IPS DF 4.7 (cell line): ENCODE measurements around the gene CAPN10.

Experiments
- DNase-seq: peaks from one replicate; pipeline ENCODE4 v3.0.0-alpha.2; 2013; ENCODE audit warnings: low spot score; ENCODE audit errors: extremely low read depth

CAPN10 gene

DNA sequence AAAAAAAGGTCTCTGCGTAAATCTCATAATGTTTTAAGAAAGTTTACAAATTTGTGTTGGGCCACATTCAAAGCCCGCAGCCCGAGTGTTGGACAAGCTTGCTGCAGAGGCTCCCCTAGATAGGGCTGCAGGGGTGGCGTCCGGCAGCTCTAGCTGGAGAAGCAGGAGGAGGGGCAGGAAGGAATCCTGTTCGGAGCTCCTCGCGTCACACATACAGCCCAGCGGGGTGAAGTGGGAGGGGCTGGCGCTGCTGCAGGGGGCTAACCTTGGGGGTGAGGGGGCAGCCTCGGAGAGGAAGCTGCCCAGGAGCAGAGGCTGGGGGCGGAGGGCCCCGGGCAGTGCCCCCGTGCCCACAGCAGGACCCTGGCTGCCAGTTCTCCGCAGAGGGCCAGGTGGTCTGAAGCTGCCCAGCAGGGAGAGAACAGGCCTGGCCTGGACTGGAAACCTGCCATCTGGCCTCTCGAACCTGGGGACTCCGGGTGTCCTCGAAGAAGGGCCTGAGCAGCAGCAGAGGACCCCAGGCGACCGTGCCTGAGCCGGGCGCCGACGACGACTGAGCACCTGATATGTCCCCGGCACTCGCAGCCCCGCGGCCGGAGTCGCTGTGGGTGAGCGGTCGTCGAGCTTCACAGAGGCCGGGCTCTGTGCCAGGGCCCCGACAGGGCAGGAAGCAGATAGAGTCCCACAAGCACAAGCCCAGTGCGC, 36.1 kb downstream of the CAPN10 start:
- DNase-seq, result no peak

DNA sequence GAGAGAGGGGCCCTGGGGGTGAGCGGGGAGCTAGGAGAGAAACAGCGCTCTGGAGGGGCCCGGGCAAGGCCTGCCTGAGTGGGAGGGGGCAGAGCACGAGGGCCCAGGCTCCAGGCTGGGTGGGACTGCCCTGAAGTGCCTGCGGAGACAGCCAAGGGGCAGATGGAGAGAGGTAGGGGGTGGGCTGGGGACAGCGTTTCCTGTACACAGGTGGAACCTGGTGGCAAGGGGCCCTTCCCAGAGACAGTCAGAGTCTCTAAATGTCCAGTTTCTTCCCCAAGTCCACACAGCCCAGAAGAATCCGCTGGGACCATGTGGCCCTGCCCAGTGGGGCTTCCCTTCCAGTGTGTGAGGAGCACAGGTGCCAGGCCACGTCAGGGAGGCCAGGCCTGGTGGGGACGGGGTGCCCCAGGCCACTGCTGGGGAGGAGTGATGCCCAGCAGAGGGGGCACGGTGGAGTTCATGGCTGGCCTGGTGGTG, 37.0 kb downstream of the CAPN10 start:
- no peak for DNase-seq

- no peak for DNase-seq
These were observed 37.7 kb downstream of the CAPN10 start for GRCh38 chr2:240624011-240624949.

GRCh38 chr2:240624950-240625621, 38.6 kb downstream of the CAPN10 start, which contains the start of gene GPR35:
Gene GPR35 (plus strand): TSS chr2:240625480. CDS start chr2:240629953, 4,473 bp downstream.
- DNase-seq, result no peak

DNA sequence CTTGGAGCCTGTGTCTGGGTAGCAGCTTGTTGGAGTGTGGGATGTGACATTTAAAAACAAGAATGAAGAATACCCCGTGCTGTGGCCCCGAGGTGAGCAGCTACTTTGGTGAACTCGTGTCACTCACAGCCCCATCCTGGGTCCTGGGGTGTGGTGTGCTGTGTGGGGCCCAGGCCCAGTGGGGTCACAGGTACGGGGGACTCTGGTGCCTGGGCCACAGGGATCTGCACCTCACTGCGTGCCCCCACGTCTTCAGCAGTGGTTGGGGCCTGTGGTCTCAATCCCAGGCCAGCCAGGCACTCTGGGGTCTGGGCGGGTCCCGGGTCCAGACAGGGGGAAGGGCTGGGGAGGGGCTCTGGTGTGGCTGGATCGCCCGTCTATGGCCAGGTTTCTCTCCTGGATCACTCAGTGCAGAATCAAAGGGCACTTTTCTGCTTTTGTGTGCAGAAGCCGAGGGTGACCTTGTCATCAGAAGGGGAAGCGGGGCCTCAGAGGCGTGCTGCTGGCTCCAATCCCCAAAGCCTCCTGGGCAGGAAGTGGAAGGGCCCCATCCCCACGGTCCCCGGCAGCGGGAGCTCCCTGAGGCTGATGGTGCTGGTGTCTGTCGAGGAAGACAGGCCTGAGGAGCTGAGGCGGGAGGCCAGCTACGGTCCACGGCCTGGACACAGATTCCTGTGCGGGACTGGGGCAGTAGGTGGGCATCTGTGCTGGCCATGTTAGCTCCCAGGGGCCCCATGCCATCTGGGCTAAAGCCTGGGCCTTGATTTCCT, 40.2 kb downstream of the CAPN10 start:
- no peak for DNase-seq

GRCh38 chr2:240627736-240628506, 41.4 kb downstream of the CAPN10 start:
- DNase-seq, result no peak

DNA sequence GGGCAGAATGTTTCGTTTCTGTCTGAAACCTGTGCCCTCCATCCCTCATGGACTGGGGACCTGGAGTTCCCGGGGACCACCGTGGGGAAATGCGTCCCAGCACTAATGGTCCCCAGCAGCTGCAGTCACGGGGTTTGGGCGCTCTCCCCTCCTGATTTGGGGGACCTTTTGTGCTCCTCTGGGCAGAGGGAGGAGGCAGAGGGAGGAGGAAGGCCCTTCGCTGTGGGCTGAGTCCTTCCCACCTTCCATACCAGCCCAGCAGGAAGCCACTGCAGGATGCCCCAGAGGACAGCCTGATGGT, 41.9 kb downstream of the CAPN10 start:
- DNase-seq, result no peak

DNA sequence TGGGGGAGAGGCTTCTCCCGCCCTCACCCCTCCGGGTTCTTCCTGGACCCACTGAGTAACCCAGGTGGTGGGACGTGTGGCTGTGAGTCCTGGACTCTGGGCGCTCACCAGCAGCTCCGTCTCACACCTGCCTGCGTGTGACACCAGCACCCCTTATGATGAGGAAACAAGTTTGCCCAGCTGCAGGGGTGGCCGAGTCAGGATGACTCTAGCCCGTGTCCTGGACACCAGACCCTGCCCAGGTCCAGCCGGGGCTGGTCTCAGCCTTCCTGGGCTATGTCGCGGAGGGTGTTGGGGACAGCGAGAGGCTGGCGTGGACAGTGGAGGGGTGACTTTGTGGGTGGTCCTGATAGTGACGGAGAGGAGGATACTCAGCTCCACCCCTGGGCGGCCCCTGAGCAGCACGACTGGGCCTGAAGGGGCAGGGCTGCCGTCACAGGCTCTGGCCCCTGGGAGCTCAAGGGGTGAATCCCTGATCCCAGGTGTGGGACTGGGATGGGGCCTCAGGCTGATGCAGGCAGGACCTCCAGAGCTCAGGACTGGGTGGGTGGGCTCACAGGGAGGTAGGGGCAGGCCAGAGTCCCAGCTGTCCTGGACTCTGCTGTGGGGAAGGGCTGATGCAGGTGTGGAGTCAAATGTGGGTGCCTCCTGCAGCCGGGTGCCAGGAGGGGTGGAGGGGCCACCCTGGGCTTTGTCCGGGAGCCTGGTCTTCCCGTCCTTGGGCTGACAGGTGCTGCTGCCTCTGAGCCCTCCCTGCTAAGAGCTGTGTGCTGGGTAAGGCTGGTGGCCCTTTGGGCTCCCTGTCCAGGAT, 42.5 kb downstream of the CAPN10 start:
- no peak for DNase-seq

GRCh38 chr2:240629619-240629967, 43.1 kb downstream of the CAPN10 start:
- DNase-seq, result no peak

DNA sequence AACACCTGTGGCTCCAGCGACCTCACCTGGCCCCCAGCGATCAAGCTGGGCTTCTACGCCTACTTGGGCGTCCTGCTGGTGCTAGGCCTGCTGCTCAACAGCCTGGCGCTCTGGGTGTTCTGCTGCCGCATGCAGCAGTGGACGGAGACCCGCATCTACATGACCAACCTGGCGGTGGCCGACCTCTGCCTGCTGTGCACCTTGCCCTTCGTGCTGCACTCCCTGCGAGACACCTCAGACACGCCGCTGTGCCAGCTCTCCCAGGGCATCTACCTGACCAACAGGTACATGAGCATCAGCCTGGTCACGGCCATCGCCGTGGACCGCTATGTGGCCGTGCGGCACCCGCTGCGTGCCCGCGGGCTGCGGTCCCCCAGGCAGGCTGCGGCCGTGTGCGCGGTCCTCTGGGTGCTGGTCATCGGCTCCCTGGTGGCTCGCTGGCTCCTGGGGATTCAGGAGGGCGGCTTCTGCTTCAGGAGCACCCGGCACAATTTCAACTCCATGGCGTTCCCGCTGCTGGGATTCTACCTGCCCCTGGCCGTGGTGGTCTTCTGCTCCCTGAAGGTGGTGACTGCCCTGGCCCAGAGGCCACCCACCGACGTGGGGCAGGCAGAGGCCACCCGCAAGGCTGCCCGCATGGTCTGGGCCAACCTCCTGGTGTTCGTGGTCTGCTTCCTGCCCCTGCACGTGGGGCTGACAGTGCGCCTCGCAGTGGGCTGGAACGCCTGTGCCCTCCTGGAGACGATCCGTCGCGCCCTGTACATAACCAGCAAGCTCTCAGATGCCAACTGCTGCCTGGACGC, 43.6 kb downstream of the CAPN10 start:
- DNase-seq, result no peak

DNA sequence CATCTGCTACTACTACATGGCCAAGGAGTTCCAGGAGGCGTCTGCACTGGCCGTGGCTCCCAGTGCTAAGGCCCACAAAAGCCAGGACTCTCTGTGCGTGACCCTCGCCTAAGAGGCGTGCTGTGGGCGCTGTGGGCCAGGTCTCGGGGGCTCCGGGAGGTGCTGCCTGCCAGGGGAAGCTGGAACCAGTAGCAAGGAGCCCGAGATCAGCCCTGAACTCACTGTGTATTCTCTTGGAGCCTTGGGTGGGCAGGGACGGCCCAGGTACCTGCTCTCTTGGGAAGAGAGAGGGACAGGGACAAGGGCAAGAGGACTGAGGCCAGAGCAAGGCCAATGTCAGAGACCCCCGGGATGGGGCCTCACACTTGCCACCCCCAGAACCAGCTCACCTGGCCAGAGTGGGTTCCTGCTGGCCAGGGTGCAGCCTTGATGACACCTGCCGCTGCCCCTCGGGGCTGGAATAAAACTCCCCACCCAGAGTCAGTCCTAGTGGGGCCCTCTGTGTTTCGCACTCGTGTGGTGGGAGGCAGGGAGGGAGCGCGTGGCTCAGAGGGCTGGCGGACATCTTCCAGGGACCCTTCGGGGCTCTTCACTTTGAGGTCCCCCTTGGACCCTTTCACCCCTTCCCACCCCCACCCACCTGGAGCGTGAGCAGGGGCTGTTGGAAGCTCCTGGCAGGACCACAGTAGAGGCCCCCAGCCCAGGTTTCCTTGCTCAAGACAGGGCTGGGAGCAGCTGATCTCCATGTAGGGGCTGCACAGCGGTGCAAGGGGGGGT, 44.4 kb downstream of the CAPN10 start:
- DNase-seq, result no peak

GRCh38 chr2:240631548-240632305, 45.2 kb downstream of the CAPN10 start:
- no peak for DNase-seq

- no peak for DNase-seq
These were observed 45.8 kb downstream of the CAPN10 start for GRCh38 chr2:240632306-240632721.

- no peak for DNase-seq
These were observed 48.8 kb downstream of the CAPN10 start for GRCh38 chr2:240635121-240635997.

- DNase-seq, result no peak
These were observed 49.5 kb downstream of the CAPN10 start for GRCh38 chr2:240635998-240636547.

DNA sequence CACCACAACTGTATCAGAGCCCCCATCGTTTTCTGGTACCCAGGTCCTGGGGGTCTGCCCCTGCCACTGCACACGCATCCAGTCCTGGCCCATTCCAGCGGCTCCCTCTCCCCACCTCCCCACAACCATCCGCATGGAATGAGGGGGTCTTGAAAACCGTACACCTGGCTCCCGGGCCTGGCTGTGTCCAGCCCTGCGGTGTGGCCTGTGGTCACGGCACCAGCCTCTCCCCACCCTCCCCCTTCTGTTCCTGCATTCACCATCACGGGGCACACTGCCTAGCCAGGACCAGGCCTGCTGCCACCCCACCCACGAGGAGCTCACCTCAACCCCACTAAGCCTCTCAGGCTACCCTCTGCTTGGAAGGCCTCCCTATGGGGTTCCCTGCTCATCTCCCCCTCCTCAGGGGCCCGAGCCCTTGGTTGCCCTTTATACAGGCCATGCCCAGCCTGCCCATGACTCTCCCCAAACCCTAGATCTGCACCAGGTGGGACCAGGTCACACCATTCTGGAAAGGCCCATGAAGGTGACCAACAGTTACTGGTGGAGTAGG, 50.1 kb downstream of the CAPN10 start:
- no peak for DNase-seq
